ENCODE results near the gene DRC7. TPM values are rescaled to one million over a fixed set of nuclear protein-coding genes. Genes with fewer than 3 reads are reported as not detected.

Gene DRC7
- total RNA-seq, 2 donors from 2014 or later, result 1.6 to 1.8 TPM

- no peak within 1 kb of the TSS for H3K4me3 ChIP-seq (ENCODE audit: low read length)
- no peak within 1 kb of the TSS for H3K9ac ChIP-seq (ENCODE audit: extremely low read depth, low read length, poor library complexity, severe bottlenecking)
- Mint-ChIP-seq H3K36me3 (ENCODE audit: low read depth) (no peaks in the 10 kb centered on the region), H3K4me3 (no peak within 1 kb of the TSS), H3K27me3 (ENCODE audit: insufficient read depth) (no peaks in the 10 kb centered on the region), H3K4me1 (peaks cover 4% of the 10 kb centered on the region), H3K9me3 (no peaks in the 10 kb centered on the region), H3K27ac (no peak within 1 kb of the TSS)
- H3K9me3 ChIP-seq (ENCODE audit: control insufficient read depth, low read length), result no peaks in the 10 kb centered on the region
- no peak for DNase-seq
- H3K4me1 ChIP-seq (ENCODE audit: control insufficient read depth, insufficient read depth, low read length), result no peaks in the 10 kb centered on the region
- no peak within 1 kb of the TSS for H3K27ac ChIP-seq (ENCODE audit: low read depth, low read length)
- no peak for TF ChIP-seq CTCF (conservative IDR thresholded peaks at IDR 0.05)
- peaks cover 5% of the 10 kb centered on the region for H3K27me3 ChIP-seq (ENCODE audit: control insufficient read depth, insufficient read depth, low read length, poor library complexity, severe bottlenecking)
- H3K36me3 ChIP-seq (ENCODE audit: control insufficient read depth, insufficient read depth, low read length), result no peaks in the 10 kb centered on the region
- 93 to 100% methylated on average over 4 to 11 of the region's 11 CpGs for WGBS, 2 experiments (ENCODE audit: insufficient coverage in 1 of 2, insufficient read length in 1 of 2)
Measured at GRCh38 chr16:57668263-57668571, 26.4 kb upstream of the DRC7 start, which contains the start of gene ADGRG3. Gene ADGRG3, plus strand, starts transcription at chr16:57668306. Its CDS starts 42 bp downstream, at chr16:57668348.

DNA sequence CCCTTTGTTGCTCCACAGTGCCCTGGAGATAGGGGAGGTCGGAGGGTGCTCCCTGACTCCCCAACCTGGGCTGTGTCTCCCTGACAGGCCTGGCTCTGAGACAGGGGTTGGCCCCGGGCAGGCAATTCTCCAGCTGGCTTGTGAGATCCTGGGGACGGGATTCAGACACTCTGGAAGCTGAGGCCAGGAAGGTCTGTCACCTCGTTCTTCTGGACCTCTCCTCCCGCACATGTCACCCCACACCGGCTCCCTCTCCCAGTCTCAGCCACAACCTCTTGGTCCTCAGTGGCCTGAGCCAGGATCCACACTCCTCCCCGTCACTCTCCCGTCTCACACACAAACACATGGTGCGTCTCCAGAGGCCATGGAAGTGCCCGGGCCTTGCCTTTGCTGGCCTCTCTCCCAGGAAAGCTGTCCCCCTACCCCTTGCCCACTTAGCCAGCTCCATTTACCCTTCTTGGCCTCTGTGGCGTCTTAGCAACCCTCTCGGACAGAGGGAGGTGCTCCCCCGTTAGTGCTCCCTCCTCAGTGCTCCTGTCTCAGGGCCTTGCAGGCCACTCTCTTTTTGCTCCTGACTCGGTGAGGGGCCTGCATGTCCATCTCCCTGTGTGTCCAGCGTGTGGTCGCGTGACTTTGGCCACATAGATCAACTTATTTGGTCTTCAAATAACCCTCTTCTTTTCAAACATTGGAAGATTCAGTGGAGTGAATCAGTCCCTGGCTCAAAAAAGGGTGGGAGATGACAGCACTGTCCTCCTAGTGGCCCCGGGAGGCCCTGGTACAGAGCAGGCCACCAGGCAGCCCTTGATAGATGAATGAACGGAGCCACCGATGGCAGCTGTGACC lies 25.8 kb upstream of the DRC7 start:
- Mint-ChIP-seq H3K36me3 (ENCODE audit: low read depth) (no peaks in the 10 kb centered on the region), H3K27ac (no peak overlapping the region), H3K9me3 (no peaks in the 10 kb centered on the region), H3K4me1 (peaks cover 4% of the 10 kb centered on the region), H3K4me3 (no peak overlapping the region), H3K27me3 (ENCODE audit: insufficient read depth) (peaks cover 2% of the 10 kb centered on the region)
- no peaks in the 10 kb centered on the region for H3K9me3 ChIP-seq (ENCODE audit: control insufficient read depth, low read length)
- no peak overlapping the region for H3K4me3 ChIP-seq (ENCODE audit: low read length)
- H3K36me3 ChIP-seq (ENCODE audit: control insufficient read depth, insufficient read depth, low read length), result no peaks in the 10 kb centered on the region
- TF ChIP-seq CTCF (conservative IDR thresholded peaks at IDR 0.05), result no peak
- WGBS, 2 experiments (ENCODE audit: insufficient coverage in 1 of 2, insufficient read length in 1 of 2), result 93 to 96% methylated on average over 16 to 20 of the region's 20 CpGs
- no peak for DNase-seq
- H3K9ac ChIP-seq (ENCODE audit: extremely low read depth, low read length, poor library complexity, severe bottlenecking), result no peak overlapping the region
- H3K4me1 ChIP-seq (ENCODE audit: control insufficient read depth, insufficient read depth, low read length), result no peaks in the 10 kb centered on the region
- H3K27ac ChIP-seq (ENCODE audit: low read depth, low read length), result no peak overlapping the region
- H3K27me3 ChIP-seq (ENCODE audit: control insufficient read depth, insufficient read depth, low read length, poor library complexity, severe bottlenecking), result peaks cover 6% of the 10 kb centered on the region

DNA sequence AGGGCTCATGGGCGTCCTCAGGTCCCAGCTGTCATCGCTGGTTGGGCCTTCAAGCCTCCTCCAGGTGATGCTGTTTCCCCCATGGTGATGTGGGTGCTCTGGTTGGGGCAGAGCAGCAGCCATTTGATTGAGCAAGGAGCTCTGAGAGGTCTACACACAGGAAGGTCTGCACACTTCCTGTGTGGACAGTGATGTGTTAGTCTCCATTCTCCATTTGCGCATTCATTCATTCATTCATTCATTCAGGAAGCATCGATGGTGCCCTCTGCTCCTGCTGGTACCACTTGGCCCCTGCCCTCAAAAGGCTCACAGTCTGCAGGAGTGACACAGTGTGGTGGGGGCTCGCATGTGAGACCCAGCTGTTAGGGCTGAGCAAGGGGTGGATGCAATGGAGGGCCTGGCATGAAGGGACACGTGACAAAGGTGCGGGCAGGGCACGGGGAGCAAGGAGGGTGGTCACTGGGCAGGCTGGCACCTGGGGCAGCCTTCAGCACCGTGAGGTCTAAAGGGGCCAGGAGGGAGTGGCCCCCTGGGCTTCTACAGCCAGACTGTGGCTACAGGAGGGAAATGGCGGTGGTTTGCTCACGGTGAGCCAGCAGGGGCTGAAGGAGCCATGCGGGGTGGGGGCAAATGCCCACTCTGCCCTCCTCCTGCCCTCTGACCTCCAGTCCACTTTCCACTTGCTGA lies 25.0 kb upstream of the DRC7 start:
- peak; percentile 23 for TF ChIP-seq CTCF (conservative IDR thresholded peaks at IDR 0.05)
- peaks cover 6% of the 10 kb centered on the region for H3K27me3 ChIP-seq (ENCODE audit: control insufficient read depth, insufficient read depth, low read length, poor library complexity, severe bottlenecking)

More for the DNA sequence above, 25.0 kb upstream of the DRC7 start:
- no peaks in the 10 kb centered on the region for H3K36me3 Mint-ChIP-seq (ENCODE audit: low read depth)
- Histone ChIP-seq H3K36me3 (ENCODE audit: control insufficient read depth, insufficient read depth, low read length) (no peaks in the 10 kb centered on the region), H3K4me3 (ENCODE audit: low read length) (no peak overlapping the region), H3K4me1 (ENCODE audit: control insufficient read depth, insufficient read depth, low read length) (no peaks in the 10 kb centered on the region), H3K9me3 (ENCODE audit: control insufficient read depth, low read length) (no peaks in the 10 kb centered on the region), H3K9ac (ENCODE audit: extremely low read depth, low read length, poor library complexity, severe bottlenecking) (no peak overlapping the region), H3K27ac (ENCODE audit: low read depth, low read length) (no peak overlapping the region)
- H3K9me3 Mint-ChIP-seq, result no peaks in the 10 kb centered on the region
- H3K4me1 Mint-ChIP-seq, result peaks cover 4% of the 10 kb centered on the region
- no peak overlapping the region for H3K27ac Mint-ChIP-seq
- H3K27me3 Mint-ChIP-seq (ENCODE audit: insufficient read depth), result peaks cover 4% of the 10 kb centered on the region
- WGBS, 2 experiments (ENCODE audit: insufficient coverage in 1 of 2, insufficient read length in 1 of 2), result 94 to 95% methylated on average over 4 to 12 of the region's 12 CpGs
- DNase-seq, result peak; percentile 42
- no peak overlapping the region for H3K4me3 Mint-ChIP-seq
